ENCODE measurements around the gene RELL1. TPM values are rescaled to one million over a fixed set of nuclear protein-coding genes. Genes with fewer than 3 reads are reported as not detected.

The RELL1 gene
- total and polyA plus RNA-seq, 10 of the 15 experiments (the other 5 are each of a cell fraction or from before 2014, with no cell fraction given): 0.20 to 10.9 (median 3.9) TPM

- TF ChIP-seq ATF3 (IDR thresholded peaks at IDR 0.05; ENCODE audit: borderline replicate concordance, extremely low read depth, low read depth, low read length) (no peak), SREBF1 (IDR thresholded peaks at IDR 0.05; ENCODE audit: low read length) (no peak)
- TF ChIP-seq, protein P1, sequence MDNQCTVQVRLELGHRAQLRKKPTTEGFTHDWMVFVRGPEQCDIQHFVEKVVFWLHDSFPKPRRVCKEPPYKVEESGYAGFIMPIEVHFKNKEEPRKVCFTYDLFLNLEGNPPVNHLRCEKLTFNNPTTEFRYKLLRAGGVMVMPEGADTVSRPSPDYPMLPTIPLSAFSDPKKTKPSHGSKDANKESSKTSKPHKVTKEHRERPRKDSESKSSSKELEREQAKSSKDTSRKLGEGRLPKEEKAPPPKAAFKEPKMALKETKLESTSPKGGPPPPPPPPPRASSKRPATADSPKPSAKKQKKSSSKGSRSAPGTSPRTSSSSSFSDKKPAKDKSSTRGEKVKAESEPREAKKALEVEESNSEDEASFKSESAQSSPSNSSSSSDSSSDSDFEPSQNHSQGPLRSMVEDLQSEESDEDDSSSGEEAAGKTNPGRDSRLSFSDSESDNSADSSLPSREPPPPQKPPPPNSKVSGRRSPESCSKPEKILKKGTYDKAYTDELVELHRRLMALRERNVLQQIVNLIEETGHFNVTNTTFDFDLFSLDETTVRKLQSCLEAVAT (IDR thresholded peaks at IDR 0.05): no peak
These were observed 34.3 kb downstream of the RELL1 start (continued) for GRCh38 chr4:37651781-37652377.

GRCh38 chr4:37650481-37650880 is 35.7 kb downstream of the RELL1 start:
- no TSS peak for BruUV-seq (replicated peaks)
- DNase-seq (ENCODE audit: low read depth, low spot score): no peak
- no peak overlapping the region for H2AFZ ChIP-seq (ENCODE audit: control insufficient read depth, low read depth, low read length)
- POLR2A ChIA-PET: no interaction called here
- in situ Hi-C loops (cut with MboI) (no loop called here), intact Hi-C loops (cut with micrococcal nuclease; ENCODE audit: unreplicated experiment) (no loop called here)
- H3K4me1 ChIP-seq (ENCODE audit: control insufficient read depth, insufficient read depth, low read length): peaks cover 8% of the 10 kb centered on the region; the same call in 1 of the 2 replicates
- no peaks in the 10 kb centered on the region for H3K27me3 ChIP-seq (replicated peaks in 1 of 2; ENCODE audit: control insufficient read depth in 2 of 2, insufficient read depth in 2 of 2, low read length in 1 of 2)
- FAIRE-seq: no peak
- H4K20me1 ChIP-seq (ENCODE audit: control insufficient read depth, insufficient read depth): no peaks in the 10 kb centered on the region
- WGBS (ENCODE audit: insufficient coverage, insufficient replicate concordance, low lambda C conversion rate, missing lambda C conversion rate): 61% methylated on average over 4 of the region's 5 CpGs
- peaks cover 2 to 4% of the 10 kb centered on the region in 2 experiments for H3K36me3 ChIP-seq (ENCODE audit: control insufficient read depth in 2 of 2, insufficient read depth in 2 of 2, low read length in 1 of 2)
- H3K9ac ChIP-seq (ENCODE audit: control insufficient read depth, insufficient read depth, low read length): no peak overlapping the region
- no peak overlapping the region for H3K27ac ChIP-seq (ENCODE audit: control insufficient read depth, insufficient read depth)
- RAD21 ChIA-PET (ENCODE audit: unreplicated experiment): no interaction called here
- no peak overlapping the region for H3K4me2 ChIP-seq (ENCODE audit: control insufficient read depth, insufficient read depth)
- no peak for ATAC-seq
- peaks cover 3% of the 10 kb centered on the region; the same call in 2 of the 3 replicates for H3K9me3 ChIP-seq (replicated peaks; ENCODE audit: control insufficient read depth, insufficient read depth, low read length)
- H3K79me2 ChIP-seq (ENCODE audit: control insufficient read depth, insufficient read depth, low read length): no peaks in the 10 kb centered on the region; the same call in 1 of the 2 replicates
- H3K4me3 ChIP-seq: no peak overlapping the region
- CTCF ChIA-PET: no interaction called here
- SMC1A ChIA-PET (ENCODE audit: uncharacterized antibody, unreplicated experiment): interaction anchor here (1.2 kb wide), 1 partner anchor 9 kb away, joined by 4 read pairs; no protein-coding TSS in a partner anchor
- no peak for TF ChIP-seq E4F1 (IDR thresholded peaks at IDR 0.05; ENCODE audit: borderline replicate concordance, partially characterized antibody)
- TF ChIP-seq, protein P2, sequence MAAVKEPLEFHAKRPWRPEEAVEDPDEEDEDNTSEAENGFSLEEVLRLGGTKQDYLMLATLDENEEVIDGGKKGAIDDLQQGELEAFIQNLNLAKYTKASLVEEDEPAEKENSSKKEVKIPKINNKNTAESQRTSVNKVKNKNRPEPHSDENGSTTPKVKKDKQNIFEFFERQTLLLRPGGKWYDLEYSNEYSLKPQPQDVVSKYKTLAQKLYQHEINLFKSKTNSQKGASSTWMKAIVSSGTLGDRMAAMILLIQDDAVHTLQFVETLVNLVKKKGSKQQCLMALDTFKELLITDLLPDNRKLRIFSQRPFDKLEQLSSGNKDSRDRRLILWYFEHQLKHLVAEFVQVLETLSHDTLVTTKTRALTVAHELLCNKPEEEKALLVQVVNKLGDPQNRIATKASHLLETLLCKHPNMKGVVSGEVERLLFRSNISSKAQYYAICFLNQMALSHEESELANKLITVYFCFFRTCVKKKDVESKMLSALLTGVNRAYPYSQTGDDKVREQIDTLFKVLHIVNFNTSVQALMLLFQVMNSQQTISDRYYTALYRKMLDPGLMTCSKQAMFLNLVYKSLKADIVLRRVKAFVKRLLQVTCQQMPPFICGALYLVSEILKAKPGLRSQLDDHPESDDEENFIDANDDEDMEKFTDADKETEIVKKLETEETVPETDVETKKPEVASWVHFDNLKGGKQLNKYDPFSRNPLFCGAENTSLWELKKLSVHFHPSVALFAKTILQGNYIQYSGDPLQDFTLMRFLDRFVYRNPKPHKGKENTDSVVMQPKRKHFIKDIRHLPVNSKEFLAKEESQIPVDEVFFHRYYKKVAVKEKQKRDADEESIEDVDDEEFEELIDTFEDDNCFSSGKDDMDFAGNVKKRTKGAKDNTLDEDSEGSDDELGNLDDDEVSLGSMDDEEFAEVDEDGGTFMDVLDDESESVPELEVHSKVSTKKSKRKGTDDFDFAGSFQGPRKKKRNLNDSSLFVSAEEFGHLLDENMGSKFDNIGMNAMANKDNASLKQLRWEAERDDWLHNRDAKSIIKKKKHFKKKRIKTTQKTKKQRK (IDR thresholded peaks at IDR 0.05; ENCODE audit: low read depth, low read length): no peak
- no peak for TF ChIP-seq SMAD1 (IDR thresholded peaks at IDR 0.05; ENCODE audit: low read depth, partially characterized antibody)
- no peak for TF ChIP-seq SRF (IDR thresholded peaks at IDR 0.05; ENCODE audit: low read depth in 2 of 2, low read length in 2 of 2)
- TF ChIP-seq CBX3 (IDR thresholded peaks at IDR 0.05; ENCODE audit: borderline replicate concordance, low read depth): no peak
- TF ChIP-seq, protein P3, sequence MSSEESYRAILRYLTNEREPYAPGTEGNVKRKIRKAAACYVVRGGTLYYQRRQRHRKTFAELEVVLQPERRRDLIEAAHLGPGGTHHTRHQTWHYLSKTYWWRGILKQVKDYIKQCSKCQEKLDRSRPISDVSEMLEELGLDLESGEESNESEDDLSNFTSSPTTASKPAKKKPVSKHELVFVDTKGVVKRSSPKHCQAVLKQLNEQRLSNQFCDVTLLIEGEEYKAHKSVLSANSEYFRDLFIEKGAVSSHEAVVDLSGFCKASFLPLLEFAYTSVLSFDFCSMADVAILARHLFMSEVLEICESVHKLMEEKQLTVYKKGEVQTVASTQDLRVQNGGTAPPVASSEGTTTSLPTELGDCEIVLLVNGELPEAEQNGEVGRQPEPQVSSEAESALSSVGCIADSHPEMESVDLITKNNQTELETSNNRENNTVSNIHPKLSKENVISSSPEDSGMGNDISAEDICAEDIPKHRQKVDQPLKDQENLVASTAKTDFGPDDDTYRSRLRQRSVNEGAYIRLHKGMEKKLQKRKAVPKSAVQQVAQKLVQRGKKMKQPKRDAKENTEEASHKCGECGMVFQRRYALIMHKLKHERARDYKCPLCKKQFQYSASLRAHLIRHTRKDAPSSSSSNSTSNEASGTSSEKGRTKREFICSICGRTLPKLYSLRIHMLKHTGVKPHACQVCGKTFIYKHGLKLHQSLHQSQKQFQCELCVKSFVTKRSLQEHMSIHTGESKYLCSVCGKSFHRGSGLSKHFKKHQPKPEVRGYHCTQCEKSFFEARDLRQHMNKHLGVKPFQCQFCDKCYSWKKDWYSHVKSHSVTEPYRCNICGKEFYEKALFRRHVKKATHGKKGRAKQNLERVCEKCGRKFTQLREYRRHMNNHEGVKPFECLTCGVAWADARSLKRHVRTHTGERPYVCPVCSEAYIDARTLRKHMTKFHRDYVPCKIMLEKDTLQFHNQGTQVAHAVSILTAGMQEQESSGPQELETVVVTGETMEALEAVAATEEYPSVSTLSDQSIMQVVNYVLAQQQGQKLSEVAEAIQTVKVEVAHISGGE (CRISPR knock-in tag; IDR thresholded peaks at IDR 0.05): no peak
